PC-9 (cell line): ENCODE data around the gene ADGRV1.

Experiments
- EZH2 ChIP-seq: fragments of 200-600 bp; sonication (generic); IDR thresholded peaks from 2 replicates; pipeline ENCODE4 v1.8.0; 2017; ENCODE audit warnings: antibody characterized with exemption, low read depth
- TF ChIP-seq, protein P1 (sequence below): fragments of 200-600 bp; sonication (generic); conservative IDR thresholded peaks from 2 replicates; pipeline ENCODE4 v1.6.1; 2017; ENCODE audit warnings: mixed run types, antibody characterized with exemption, mild to moderate bottlenecking, moderate library complexity

DNA sequence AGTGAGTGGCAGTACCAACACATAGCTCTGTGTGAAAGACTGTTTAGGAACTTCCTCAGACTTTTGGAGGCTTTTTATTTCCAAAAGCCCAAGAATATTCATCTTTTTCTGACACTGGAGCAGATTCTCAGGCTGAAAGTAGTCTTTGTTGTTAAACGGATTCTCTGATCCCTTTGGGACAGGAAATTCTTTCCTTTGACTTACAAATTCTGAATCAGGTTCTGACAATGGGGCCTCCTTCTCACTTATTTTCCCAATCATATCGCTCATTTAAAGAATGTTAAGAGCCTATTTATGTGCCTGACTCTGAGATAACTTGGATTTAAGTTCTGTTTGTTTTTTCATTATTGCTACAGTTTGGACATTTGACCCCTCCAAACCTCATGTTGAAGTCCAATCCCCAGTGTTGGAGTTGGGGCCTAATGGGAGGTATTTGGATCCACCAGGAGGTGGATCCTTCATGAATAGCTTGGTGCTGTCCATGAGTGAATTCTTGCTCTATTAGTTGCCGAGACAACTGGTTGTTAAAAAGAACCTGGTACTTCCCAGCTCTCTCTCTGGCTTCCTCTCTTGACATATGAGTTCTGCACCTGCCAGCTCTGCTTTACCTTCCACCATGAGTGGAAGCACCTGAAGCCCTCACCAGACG is 4.1 kb upstream of the ADGRV1 start:
- TF ChIP-seq, protein P1, sequence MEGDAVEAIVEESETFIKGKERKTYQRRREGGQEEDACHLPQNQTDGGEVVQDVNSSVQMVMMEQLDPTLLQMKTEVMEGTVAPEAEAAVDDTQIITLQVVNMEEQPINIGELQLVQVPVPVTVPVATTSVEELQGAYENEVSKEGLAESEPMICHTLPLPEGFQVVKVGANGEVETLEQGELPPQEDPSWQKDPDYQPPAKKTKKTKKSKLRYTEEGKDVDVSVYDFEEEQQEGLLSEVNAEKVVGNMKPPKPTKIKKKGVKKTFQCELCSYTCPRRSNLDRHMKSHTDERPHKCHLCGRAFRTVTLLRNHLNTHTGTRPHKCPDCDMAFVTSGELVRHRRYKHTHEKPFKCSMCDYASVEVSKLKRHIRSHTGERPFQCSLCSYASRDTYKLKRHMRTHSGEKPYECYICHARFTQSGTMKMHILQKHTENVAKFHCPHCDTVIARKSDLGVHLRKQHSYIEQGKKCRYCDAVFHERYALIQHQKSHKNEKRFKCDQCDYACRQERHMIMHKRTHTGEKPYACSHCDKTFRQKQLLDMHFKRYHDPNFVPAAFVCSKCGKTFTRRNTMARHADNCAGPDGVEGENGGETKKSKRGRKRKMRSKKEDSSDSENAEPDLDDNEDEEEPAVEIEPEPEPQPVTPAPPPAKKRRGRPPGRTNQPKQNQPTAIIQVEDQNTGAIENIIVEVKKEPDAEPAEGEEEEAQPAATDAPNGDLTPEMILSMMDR: no peak
- TF ChIP-seq EZH2: no peak
